Keratinocyte (primary cell): ENCODE results near the gene MITD1.

Experiments used
- EZH2 ChIP-seq: IDR thresholded peaks from one replicate; pipeline ENCODE4 v1.6.1; 2012; ENCODE audit warnings: inconsistent platforms, mild to moderate bottlenecking, low read length, moderate library complexity
- TF ChIP-seq, protein P1 (sequence below), 3 experiments: IDR thresholded peaks in 1 of 3; conservative IDR thresholded peaks in 1 of 3; optimal IDR thresholded peaks in 1 of 3; 2 replicates in 2 of 3; 3 replicates in 1 of 3; pipeline versions ENCODE3 to v1.5.1; 2011; ENCODE audit warnings: low read length in 3 of 3, mild to moderate bottlenecking in 3 of 3, moderate library complexity in 2 of 3, control low read depth in 1 of 3, inconsistent platforms in 1 of 3; ENCODE audit not compliant: insufficient read depth in 2 of 3; ENCODE audit errors: extremely low read depth in 1 of 3

DNA sequence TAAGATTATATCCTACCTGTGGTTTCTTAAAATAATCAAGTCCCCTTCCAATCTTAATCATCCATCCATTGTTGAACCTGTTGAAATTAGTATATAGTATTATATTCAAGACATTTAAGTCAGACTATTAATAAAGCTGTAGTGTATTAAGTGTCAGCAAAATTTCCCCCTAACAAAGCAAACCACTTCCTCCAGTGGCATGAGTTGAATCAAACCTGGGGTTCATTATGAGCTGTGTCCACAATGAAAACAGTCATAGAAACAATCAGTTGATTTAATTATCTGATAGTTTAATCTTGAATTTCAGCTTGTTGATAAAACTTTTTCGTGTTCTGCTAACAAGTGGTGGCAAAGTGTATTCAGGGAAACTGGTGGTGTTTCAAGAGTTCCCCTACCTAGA lies 11.3 kb downstream of the MITD1 start:
- TF ChIP-seq, protein P1, sequence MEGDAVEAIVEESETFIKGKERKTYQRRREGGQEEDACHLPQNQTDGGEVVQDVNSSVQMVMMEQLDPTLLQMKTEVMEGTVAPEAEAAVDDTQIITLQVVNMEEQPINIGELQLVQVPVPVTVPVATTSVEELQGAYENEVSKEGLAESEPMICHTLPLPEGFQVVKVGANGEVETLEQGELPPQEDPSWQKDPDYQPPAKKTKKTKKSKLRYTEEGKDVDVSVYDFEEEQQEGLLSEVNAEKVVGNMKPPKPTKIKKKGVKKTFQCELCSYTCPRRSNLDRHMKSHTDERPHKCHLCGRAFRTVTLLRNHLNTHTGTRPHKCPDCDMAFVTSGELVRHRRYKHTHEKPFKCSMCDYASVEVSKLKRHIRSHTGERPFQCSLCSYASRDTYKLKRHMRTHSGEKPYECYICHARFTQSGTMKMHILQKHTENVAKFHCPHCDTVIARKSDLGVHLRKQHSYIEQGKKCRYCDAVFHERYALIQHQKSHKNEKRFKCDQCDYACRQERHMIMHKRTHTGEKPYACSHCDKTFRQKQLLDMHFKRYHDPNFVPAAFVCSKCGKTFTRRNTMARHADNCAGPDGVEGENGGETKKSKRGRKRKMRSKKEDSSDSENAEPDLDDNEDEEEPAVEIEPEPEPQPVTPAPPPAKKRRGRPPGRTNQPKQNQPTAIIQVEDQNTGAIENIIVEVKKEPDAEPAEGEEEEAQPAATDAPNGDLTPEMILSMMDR (optimal IDR thresholded peaks at IDR 0.05 in 1 of 3, IDR thresholded peaks at IDR 0.05 in 1 of 3, conservative IDR thresholded peaks at IDR 0.05 in 1 of 3; ENCODE audit: extremely low read depth in 1 of 3, insufficient read depth in 2 of 3, low read length in 3 of 3) = no peak
- TF ChIP-seq EZH2 = no peak
